NCI-H2227 (cell line): ENCODE results near the gene RASL12.
"Not testable (repeated sequence)": the region's sequence is repeated elsewhere in the genome, so short reads cannot be mapped to it uniquely, and the experiment has no call there.

Source experiments
- DNase-seq: peaks from one replicate; lab custom pipeline; 2025; ENCODE audit not compliant: unreplicated experiment; lab: John Stamatoyannopoulos, UW

The RASL12 gene

GRCh38 chr15:65057549-65057940 is 10.2 kb downstream of the RASL12 start:
- DNase-seq, result no peak

- DNase-seq, result no peak
Observed at GRCh38 chr15:65056868-65057548, 10.8 kb downstream of the RASL12 start.

- DNase-seq, result no peak
Observed at GRCh38 chr15:65056106-65056505, 11.7 kb downstream of the RASL12 start.

GRCh38 chr15:65055201-65055870 is 12.5 kb downstream of the RASL12 start:
- DNase-seq, result no peak

- peak; percentile 74 for DNase-seq
Observed at GRCh38 chr15:65054333-65055200, 13.2 kb downstream of the RASL12 start.

GRCh38 chr15:65052956-65053355 is 14.8 kb downstream of the RASL12 start:
- no peak for DNase-seq

GRCh38 chr15:65051266-65051665 is 16.5 kb downstream of the RASL12 start:
- no peak for DNase-seq

- no peak for DNase-seq
Observed at GRCh38 chr15:65050270-65050669, 17.5 kb downstream of the RASL12 start.

- DNase-seq, result peak; percentile 96
Observed at GRCh38 chr15:65049418-65049840, 18.4 kb downstream of the RASL12 start.

- DNase-seq, result no peak
Observed at GRCh38 chr15:65048241-65048640, 19.6 kb downstream of the RASL12 start.

- DNase-seq, result no peak
Observed at GRCh38 chr15:65044724-65045481, 22.9 kb downstream of the RASL12 start, which contains the start of gene SLC51B. TSS of gene SLC51B (plus strand) at chr15:65045387. CDS start at chr15:65050005, 4,618 bp downstream.

- DNase-seq, result not testable (repeated sequence)
Observed at GRCh38 chr15:65044218-65044617, 23.6 kb downstream of the RASL12 start.

- no peak for DNase-seq
Observed at GRCh38 chr15:65042776-65043327, 24.9 kb downstream of the RASL12 start.

GRCh38 chr15:65041787-65042186 is 26.0 kb downstream of the RASL12 start:
- no peak for DNase-seq

GRCh38 chr15:65040461-65040860 is 27.3 kb downstream of the RASL12 start:
- no peak for DNase-seq

GRCh38 chr15:65038836-65039235 is 29.0 kb downstream of the RASL12 start:
- DNase-seq, result no peak

- no peak for DNase-seq
Observed at GRCh38 chr15:65038428-65038827, 29.4 kb downstream of the RASL12 start.

- no peak for DNase-seq
Observed at GRCh38 chr15:65037309-65037708, 30.5 kb downstream of the RASL12 start.

- no peak for DNase-seq
Observed at GRCh38 chr15:65034719-65035118, 33.1 kb downstream of the RASL12 start.

GRCh38 chr15:65033659-65034269 is 34.0 kb downstream of the RASL12 start:
- DNase-seq, result peak; percentile 33
